SHP77 treated with DMSO at 0.1 percent for 48 hours (cell line): ENCODE measurements around the gene AKR1C1.
"Not testable (repeated sequence)": the region's sequence is repeated elsewhere in the genome, so short reads cannot be mapped to it uniquely, and the experiment has no call there.

Source experiments
- DNase-seq: peaks from one replicate; lab custom pipeline; 2025; lab: John Stamatoyannopoulos, UW

Gene AKR1C1

GRCh38 chr10:4962876-4963814 is at the start of gene AKR1C1:
AKR1C1 (plus strand) TSS chr10:4963415; CDS start chr10:4963445, 30 bp downstream.
- peak; percentile 22 for DNase-seq

- DNase-seq: no peak
Observed at GRCh38 chr10:4914213-4914850, 48.9 kb upstream of the AKR1C1 start.

- DNase-seq: no peak
Observed at GRCh38 chr10:4916086-4916716, 47.0 kb upstream of the AKR1C1 start.

- DNase-seq: no peak
Observed at GRCh38 chr10:4918236-4918635, 45.0 kb upstream of the AKR1C1 start.

GRCh38 chr10:4924482-4924881 is 38.7 kb upstream of the AKR1C1 start:
- DNase-seq: not testable (repeated sequence)

- no peak for DNase-seq
Observed at GRCh38 chr10:4926400-4926799, 36.8 kb upstream of the AKR1C1 start.

- DNase-seq: no peak
Observed at GRCh38 chr10:4931587-4931986, 31.6 kb upstream of the AKR1C1 start.

- DNase-seq: no peak
Observed at GRCh38 chr10:4934391-4934987, 28.7 kb upstream of the AKR1C1 start.

- DNase-seq: no peak
Observed at GRCh38 chr10:4937346-4937745, 25.9 kb upstream of the AKR1C1 start.

- no peak for DNase-seq
Observed at GRCh38 chr10:4939224-4940072, 23.8 kb upstream of the AKR1C1 start.

- not testable (repeated sequence) for DNase-seq
Observed at GRCh38 chr10:4940073-4940428, 23.2 kb upstream of the AKR1C1 start.

- DNase-seq: not testable (repeated sequence)
Observed at GRCh38 chr10:4940909-4941308, 22.3 kb upstream of the AKR1C1 start.

- peak; percentile 21 for DNase-seq
Observed at GRCh38 chr10:4941540-4942330, 21.5 kb upstream of the AKR1C1 start.

- DNase-seq: not testable (repeated sequence)
Observed at GRCh38 chr10:4942931-4943330, 20.3 kb upstream of the AKR1C1 start.

- DNase-seq: not testable (repeated sequence)
Observed at GRCh38 chr10:4943416-4943815, 19.8 kb upstream of the AKR1C1 start.

- DNase-seq: no peak
Observed at GRCh38 chr10:4943821-4944220, 19.4 kb upstream of the AKR1C1 start.

- no peak for DNase-seq
Observed at GRCh38 chr10:4944841-4945240, 18.4 kb upstream of the AKR1C1 start.

- no peak for DNase-seq
Observed at GRCh38 chr10:4945766-4946717, 17.2 kb upstream of the AKR1C1 start.

GRCh38 chr10:4947039-4947634 is 16.1 kb upstream of the AKR1C1 start:
- no peak for DNase-seq
